ENCODE data around the gene HOXB6.

DNA sequence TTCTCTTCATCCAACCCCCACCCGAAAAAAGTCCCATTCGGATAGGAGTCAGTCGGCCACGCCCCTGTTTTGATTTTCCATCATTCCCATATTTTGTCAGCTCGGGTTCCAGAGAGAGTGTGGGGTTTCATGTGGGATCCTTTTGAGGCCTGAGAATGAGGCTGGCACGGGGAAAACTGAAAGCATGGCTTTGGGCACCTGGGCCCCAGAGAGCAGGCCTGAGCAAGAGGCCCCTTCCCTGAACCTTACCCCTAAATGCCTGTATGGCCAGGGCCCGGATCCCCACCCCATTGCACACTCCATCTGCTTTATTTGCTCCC is 22.1 kb downstream of the HOXB6 start:
- TF ChIP-seq, protein P1, sequence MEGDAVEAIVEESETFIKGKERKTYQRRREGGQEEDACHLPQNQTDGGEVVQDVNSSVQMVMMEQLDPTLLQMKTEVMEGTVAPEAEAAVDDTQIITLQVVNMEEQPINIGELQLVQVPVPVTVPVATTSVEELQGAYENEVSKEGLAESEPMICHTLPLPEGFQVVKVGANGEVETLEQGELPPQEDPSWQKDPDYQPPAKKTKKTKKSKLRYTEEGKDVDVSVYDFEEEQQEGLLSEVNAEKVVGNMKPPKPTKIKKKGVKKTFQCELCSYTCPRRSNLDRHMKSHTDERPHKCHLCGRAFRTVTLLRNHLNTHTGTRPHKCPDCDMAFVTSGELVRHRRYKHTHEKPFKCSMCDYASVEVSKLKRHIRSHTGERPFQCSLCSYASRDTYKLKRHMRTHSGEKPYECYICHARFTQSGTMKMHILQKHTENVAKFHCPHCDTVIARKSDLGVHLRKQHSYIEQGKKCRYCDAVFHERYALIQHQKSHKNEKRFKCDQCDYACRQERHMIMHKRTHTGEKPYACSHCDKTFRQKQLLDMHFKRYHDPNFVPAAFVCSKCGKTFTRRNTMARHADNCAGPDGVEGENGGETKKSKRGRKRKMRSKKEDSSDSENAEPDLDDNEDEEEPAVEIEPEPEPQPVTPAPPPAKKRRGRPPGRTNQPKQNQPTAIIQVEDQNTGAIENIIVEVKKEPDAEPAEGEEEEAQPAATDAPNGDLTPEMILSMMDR (IDR thresholded peaks at IDR 0.05), result no peak
- TF ChIP-seq EZH2phosphoT487 (IDR thresholded peaks at IDR 0.05) (no peak), EZH2 (IDR thresholded peaks at IDR 0.05) (no peak)
